H1 (cell line): ENCODE results near the gene THRB. TPM values are rescaled to one million over a fixed set of nuclear protein-coding genes. Genes with fewer than 3 reads are reported as not detected.

Experiments
- EZH2 ChIP-seq: fragments of 200-600 bp; sonication (generic); IDR thresholded peaks from 2 replicates; pipeline ENCODE4 v1.7.1; 2012; ENCODE audit warnings: low read depth, mild to moderate bottlenecking, moderate library complexity, low read length, inconsistent platforms; ENCODE audit not compliant: severe bottlenecking
- TBP ChIP-seq: IDR thresholded peaks from 2 replicates; pipeline ENCODE4 v1.6.1; 2011; ENCODE audit warnings: low read depth, low read length, improper control_type of control experiment
- polyA plus RNA-seq, 7 experiments: library from polyadenylated mRNA; depleted of rRNA in 3 of 7; stranded (reverse) in 5 of 7; unstranded in 2 of 7; fragments of >200 nt in 5 of 7; fragments of 200-250 nt in 2 of 7; gene quantifications; 1 replicate in 5 of 7; 2 replicates in 1 of 7; 4 replicates in 1 of 7; pipeline versions ENCODE4 v1.2.1 to v1.2.3, GENCODE V29; 2011 to 2013; ENCODE audit warnings: missing spikeins in 2 of 7, mixed read lengths in 2 of 7
- total RNA-seq: library from RNA; stranded (reverse); fragmentation: NEBNext Ultra II Directional; extraction: Animal tissue kit (Norgen Biotek cat#: 25700); gene quantifications from 2 replicates; pipeline ENCODE4 v1.2.1, GENCODE V29; 2021
- TF ChIP-seq, protein P1 (sequence below), 3 experiments: IDR thresholded peaks; 1 replicate in 2 of 3; 2 replicates in 1 of 3; pipeline versions ENCODE4 v1.5.1 to v1.6.1; 2011; ENCODE audit warnings: low read length in 3 of 3, mild to moderate bottlenecking in 3 of 3, inconsistent platforms in 2 of 3, low read depth in 1 of 3, moderate library complexity in 1 of 3; ENCODE audit not compliant: insufficient read depth in 1 of 3; ENCODE audit errors: control extremely low read depth in 1 of 3

THRB gene
- total and polyA plus RNA-seq, 2 of the 8 experiments (the other 6 are each of a cell fraction or from before 2014, with no cell fraction given): 0.98 to 3.9 TPM

DNA sequence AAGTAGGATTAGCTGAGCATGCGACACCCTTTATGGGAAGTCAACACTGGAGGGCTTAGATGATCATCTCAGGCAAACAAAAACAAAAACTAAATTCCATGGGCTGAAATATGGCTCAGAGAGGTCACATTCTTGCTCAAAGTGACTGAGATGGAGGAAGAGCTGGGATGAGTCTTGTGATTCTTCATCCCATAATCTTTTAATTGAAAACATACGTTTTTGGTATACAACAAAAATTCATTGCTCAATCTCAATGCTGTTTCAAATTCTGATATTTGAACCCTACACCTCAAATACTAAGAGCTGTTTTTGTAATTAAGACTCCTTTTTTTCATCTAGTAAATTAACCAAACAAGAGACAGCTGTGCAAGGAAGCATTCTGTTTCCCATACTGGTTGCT lies 292.6 kb downstream of the THRB start (continued):
- TF ChIP-seq, protein P1, sequence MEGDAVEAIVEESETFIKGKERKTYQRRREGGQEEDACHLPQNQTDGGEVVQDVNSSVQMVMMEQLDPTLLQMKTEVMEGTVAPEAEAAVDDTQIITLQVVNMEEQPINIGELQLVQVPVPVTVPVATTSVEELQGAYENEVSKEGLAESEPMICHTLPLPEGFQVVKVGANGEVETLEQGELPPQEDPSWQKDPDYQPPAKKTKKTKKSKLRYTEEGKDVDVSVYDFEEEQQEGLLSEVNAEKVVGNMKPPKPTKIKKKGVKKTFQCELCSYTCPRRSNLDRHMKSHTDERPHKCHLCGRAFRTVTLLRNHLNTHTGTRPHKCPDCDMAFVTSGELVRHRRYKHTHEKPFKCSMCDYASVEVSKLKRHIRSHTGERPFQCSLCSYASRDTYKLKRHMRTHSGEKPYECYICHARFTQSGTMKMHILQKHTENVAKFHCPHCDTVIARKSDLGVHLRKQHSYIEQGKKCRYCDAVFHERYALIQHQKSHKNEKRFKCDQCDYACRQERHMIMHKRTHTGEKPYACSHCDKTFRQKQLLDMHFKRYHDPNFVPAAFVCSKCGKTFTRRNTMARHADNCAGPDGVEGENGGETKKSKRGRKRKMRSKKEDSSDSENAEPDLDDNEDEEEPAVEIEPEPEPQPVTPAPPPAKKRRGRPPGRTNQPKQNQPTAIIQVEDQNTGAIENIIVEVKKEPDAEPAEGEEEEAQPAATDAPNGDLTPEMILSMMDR (IDR thresholded peaks at IDR 0.05; ENCODE audit: control extremely low read depth in 1 of 3, insufficient read depth in 1 of 3, low read depth in 1 of 3, low read length in 3 of 3): no peak
- no peak for TF ChIP-seq TBP
- no peak for TF ChIP-seq EZH2
- TF ChIP-seq, all 59 proteins: peak for 0
